ENCODE measurements around the gene WASHC1.
"Not testable (repeated sequence)": the region's sequence is repeated elsewhere in the genome, so short reads cannot be mapped to it uniquely, and the experiment has no call there.

Gene WASHC1

DNA sequence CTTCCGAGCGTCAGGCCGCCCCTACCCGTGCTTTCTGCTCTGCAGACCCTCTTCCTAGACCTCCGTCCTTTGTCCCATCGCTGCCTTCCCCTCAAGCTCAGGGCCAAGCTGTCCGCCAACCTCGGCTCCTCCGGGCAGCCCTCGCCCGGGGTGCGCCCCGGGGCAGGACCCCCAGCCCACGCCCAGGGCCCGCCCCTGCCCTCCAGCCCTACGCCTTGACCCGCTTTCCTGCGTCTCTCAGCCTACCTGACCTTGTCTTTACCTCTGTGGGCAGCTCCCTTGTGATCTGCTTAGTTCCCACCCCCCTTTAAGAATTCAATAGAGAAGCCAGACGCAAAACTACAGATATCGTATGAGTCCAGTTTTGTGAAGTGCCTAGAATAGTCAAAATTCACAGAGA is at the start of gene WASHC1:
TSS of gene WASHC1 (minus strand) at position 101 of the 400 bp plus-strand sequence. CDS start 4,457 bp downstream, outside the sequence.
- H3K27ac ChIP-seq (ENCODE audit: poor library complexity, severe bottlenecking); H3K9me3 ChIP-seq (ENCODE audit: severe bottlenecking); DNase-seq (ENCODE audit: low spot score); H3K36me3 ChIP-seq (ENCODE audit: low read depth); ATAC-seq (ENCODE audit: low read depth); H3K4me1 ChIP-seq (ENCODE audit: insufficient read depth, poor library complexity, severe bottlenecking); H3K27me3 ChIP-seq (ENCODE audit: insufficient read depth, poor library complexity, severe bottlenecking); H3K4me3 ChIP-seq (ENCODE audit: severe bottlenecking): not testable (repeated sequence)

DNA sequence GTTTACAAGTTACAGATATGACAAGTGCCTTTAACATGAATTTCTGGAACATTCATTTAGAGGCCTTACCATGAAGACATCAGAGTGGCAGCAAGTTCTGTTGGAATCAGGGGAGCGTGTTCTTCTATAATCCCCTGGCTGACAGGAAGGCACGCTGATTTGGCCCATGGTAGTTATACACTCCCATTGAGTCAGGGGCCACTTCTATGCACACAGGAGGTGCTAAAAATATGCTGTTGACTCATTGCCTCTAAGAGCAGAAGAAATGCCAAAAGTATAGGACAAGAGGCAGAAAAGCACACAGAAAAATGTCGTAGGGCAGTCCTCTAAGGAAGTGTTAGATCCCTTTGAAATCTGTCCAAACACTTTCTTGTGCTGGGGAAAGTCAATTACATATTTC is 49.1 kb upstream of the WASHC1 start:
- not testable (repeated sequence) for H3K4me1 ChIP-seq (ENCODE audit: insufficient read depth, poor library complexity, severe bottlenecking); H3K27ac ChIP-seq (ENCODE audit: poor library complexity, severe bottlenecking); H3K9me3 ChIP-seq (ENCODE audit: severe bottlenecking); H3K27me3 ChIP-seq (ENCODE audit: insufficient read depth, poor library complexity, severe bottlenecking); H3K36me3 ChIP-seq (ENCODE audit: low read depth); H3K4me3 ChIP-seq (ENCODE audit: severe bottlenecking); DNase-seq (ENCODE audit: low spot score)
- peak; percentile 35; the same call in 1 of the 3 replicates for ATAC-seq (ENCODE audit: low read depth)

- not testable (repeated sequence) for H3K9me3 ChIP-seq (ENCODE audit: severe bottlenecking); H3K36me3 ChIP-seq (ENCODE audit: low read depth); H3K4me3 ChIP-seq (ENCODE audit: severe bottlenecking); H3K27ac ChIP-seq (ENCODE audit: poor library complexity, severe bottlenecking); DNase-seq (ENCODE audit: low spot score); H3K4me1 ChIP-seq (ENCODE audit: insufficient read depth, poor library complexity, severe bottlenecking); H3K27me3 ChIP-seq (ENCODE audit: insufficient read depth, poor library complexity, severe bottlenecking)
- peak; percentile 71 for ATAC-seq (ENCODE audit: low read depth)
Observed at GRCh38 chr9:76389-76788, 47.1 kb upstream of the WASHC1 start.

DNA sequence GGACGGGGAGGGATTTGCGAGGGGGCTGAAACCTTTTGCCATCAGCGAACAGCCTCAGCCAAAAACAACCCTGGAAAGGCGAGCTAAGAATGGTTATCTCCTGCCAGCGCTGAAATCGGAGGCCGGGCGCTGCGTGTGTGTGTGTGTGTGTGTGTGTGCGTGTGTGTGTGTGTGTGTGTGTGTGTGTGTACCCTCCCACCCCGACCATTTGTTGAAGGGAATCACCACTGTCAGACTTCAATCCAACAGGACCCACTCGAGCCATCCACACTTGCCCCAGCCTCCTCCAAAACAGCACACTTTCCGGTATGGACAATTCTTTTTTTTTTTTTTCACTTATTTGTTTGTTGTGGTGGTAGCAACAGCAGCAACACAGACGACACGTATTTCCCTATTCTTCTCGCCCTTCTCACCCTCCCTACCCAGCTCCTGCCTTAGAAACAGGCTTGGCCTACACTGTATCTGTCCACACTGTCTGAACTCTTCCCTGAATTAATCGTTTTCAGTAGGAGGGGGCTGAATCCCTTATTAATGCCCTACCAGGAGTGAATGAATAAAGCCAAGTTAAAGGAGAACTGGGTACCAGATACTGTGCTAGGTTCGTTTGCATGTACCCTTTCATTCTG is 44.8 kb upstream of the WASHC1 start:
- not testable (repeated sequence) for H3K4me1 ChIP-seq (ENCODE audit: insufficient read depth, poor library complexity, severe bottlenecking); H3K27me3 ChIP-seq (ENCODE audit: insufficient read depth, poor library complexity, severe bottlenecking); H3K36me3 ChIP-seq (ENCODE audit: low read depth); H3K4me3 ChIP-seq (ENCODE audit: severe bottlenecking); H3K27ac ChIP-seq (ENCODE audit: poor library complexity, severe bottlenecking); DNase-seq (ENCODE audit: low spot score); H3K9me3 ChIP-seq (ENCODE audit: severe bottlenecking); ATAC-seq (ENCODE audit: low read depth)

DNA sequence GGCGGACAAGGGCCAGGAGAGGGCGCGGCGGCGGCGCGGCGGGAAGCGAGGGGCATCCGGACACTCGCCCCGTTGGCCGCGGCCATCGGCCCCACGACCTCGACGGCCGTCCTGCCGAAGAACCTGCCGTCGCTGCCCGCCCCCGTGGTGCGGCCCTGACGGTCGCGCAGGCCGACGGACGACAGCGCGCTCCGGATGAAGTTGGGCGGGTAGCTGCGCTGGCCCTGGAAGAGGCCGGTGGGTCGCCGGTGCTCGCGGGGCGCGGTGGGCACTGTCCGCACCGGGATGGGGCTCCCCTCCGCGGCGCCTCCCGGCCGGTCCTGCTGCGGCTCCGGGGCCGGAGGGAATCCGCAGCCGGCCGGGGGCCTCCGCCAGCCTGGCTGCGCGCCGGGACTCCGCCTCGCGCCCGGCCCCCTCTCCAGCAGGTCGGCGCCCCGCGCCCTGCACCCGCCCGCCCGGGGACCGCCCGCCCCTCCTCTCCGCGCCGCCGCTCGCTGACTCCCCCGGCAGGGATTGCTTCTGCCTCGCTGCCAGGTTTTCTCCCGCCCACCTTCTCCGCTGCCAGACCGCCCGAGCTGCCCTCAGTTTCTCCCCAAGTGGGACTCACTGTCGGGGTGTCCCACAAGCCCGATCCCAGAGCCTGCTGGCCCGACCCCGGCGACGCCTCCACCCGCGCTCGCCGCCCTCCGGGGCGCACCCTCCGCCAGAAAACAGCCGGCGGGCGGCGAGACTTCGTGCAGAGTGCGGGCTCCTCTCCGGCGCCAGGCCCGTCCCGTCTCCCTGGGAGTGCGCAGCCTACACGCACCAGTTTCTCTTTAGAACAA is 44.0 kb upstream of the WASHC1 start:
- H3K36me3 ChIP-seq (ENCODE audit: low read depth); H3K27ac ChIP-seq (ENCODE audit: poor library complexity, severe bottlenecking); H3K27me3 ChIP-seq (ENCODE audit: insufficient read depth, poor library complexity, severe bottlenecking); DNase-seq (ENCODE audit: low spot score); H3K4me1 ChIP-seq (ENCODE audit: insufficient read depth, poor library complexity, severe bottlenecking); H3K9me3 ChIP-seq (ENCODE audit: severe bottlenecking): not testable (repeated sequence)
- ATAC-seq (ENCODE audit: low read depth) = peak; percentile 28
- H3K4me3 ChIP-seq (ENCODE audit: severe bottlenecking) = peak overlapping the region; percentile 27

DNA sequence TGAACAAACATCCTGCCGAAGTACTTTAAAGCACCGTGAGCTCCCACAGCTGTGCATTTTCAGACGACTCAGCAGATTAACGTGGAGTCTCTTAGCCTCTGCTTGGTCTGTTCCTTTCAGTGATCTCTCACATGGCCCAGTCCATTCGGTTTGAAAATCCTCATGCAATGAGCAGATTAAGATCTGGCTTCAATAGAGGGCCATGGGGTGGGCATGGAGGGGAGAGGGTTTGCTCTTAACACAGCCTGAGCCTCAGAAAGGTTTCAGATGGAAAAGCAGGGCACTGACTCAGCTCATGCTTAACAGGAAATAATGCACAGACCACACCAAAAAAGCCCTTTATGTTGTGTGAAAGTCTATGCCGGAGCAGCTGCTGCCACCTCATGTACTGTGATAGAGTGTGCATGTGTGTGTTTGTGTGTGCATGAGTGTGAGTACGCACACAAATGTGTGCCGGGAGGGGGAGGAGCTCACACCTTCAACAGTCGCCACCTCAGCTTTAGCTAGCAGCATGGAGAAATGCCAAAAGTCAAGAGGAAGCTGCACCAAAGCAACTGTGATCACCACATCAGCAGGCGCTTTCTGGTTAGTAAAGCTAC is 33.9 kb upstream of the WASHC1 start:
- not testable (repeated sequence) for H3K27me3 ChIP-seq (ENCODE audit: insufficient read depth, poor library complexity, severe bottlenecking); DNase-seq (ENCODE audit: low spot score); H3K36me3 ChIP-seq (ENCODE audit: low read depth); H3K4me1 ChIP-seq (ENCODE audit: insufficient read depth, poor library complexity, severe bottlenecking); H3K4me3 ChIP-seq (ENCODE audit: severe bottlenecking); H3K9me3 ChIP-seq (ENCODE audit: severe bottlenecking); H3K27ac ChIP-seq (ENCODE audit: poor library complexity, severe bottlenecking)
- peak; percentile 58; the same call in 2 of the 3 replicates for ATAC-seq (ENCODE audit: low read depth)

- H3K27ac ChIP-seq (ENCODE audit: poor library complexity, severe bottlenecking); H3K27me3 ChIP-seq (ENCODE audit: insufficient read depth, poor library complexity, severe bottlenecking); ATAC-seq (ENCODE audit: low read depth); H3K36me3 ChIP-seq (ENCODE audit: low read depth); H3K4me3 ChIP-seq (ENCODE audit: severe bottlenecking); H3K4me1 ChIP-seq (ENCODE audit: insufficient read depth, poor library complexity, severe bottlenecking); H3K9me3 ChIP-seq (ENCODE audit: severe bottlenecking); DNase-seq (ENCODE audit: low spot score): not testable (repeated sequence)
Observed at GRCh38 chr9:52678-53077, 23.4 kb upstream of the WASHC1 start.

DNA sequence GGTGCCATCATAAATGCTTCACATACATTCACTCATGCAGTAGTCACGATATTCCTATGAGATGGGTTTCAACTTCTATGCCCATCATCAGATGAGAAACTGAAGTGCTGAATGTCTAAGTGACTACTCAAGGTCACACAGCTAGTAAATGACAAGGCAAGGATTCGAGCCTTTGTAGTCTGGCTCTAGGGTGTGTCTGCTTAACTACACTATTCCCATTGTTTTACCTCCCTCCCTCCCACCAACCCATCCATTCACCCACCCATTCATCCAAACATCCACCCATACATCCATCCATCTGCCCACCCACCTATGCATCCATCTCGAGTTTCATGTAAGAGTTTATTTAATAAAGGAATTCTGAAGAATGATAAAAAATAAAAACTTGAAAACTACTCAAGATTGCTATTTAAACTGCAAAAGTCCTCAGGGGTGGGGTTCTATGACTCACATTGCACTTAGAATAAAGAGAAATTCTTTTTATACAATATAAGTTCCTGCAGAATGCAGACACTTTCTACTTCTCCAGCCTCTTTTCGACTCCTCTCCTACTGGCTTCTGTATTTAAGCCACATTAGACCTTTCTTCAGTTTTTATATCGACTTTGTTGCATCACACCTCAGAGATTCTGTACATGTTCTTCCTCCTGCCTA is 19.1 kb upstream of the WASHC1 start:
- not testable (repeated sequence) for ATAC-seq (ENCODE audit: low read depth); H3K36me3 ChIP-seq (ENCODE audit: low read depth); H3K9me3 ChIP-seq (ENCODE audit: severe bottlenecking); H3K27ac ChIP-seq (ENCODE audit: poor library complexity, severe bottlenecking); H3K27me3 ChIP-seq (ENCODE audit: insufficient read depth, poor library complexity, severe bottlenecking); H3K4me3 ChIP-seq (ENCODE audit: severe bottlenecking); H3K4me1 ChIP-seq (ENCODE audit: insufficient read depth, poor library complexity, severe bottlenecking); DNase-seq (ENCODE audit: low spot score)

GRCh38 chr9:46639-47271 is 17.5 kb upstream of the WASHC1 start:
- not testable (repeated sequence) for H3K4me3 ChIP-seq (ENCODE audit: severe bottlenecking); H3K36me3 ChIP-seq (ENCODE audit: low read depth); DNase-seq (ENCODE audit: low spot score); H3K27ac ChIP-seq (ENCODE audit: poor library complexity, severe bottlenecking); H3K9me3 ChIP-seq (ENCODE audit: severe bottlenecking); H3K27me3 ChIP-seq (ENCODE audit: insufficient read depth, poor library complexity, severe bottlenecking); H3K4me1 ChIP-seq (ENCODE audit: insufficient read depth, poor library complexity, severe bottlenecking); ATAC-seq (ENCODE audit: low read depth)

GRCh38 chr9:46164-46563 is 16.9 kb upstream of the WASHC1 start:
- ATAC-seq (ENCODE audit: low read depth); H3K4me1 ChIP-seq (ENCODE audit: insufficient read depth, poor library complexity, severe bottlenecking); DNase-seq (ENCODE audit: low spot score); H3K36me3 ChIP-seq (ENCODE audit: low read depth); H3K27ac ChIP-seq (ENCODE audit: poor library complexity, severe bottlenecking); H3K9me3 ChIP-seq (ENCODE audit: severe bottlenecking); H3K4me3 ChIP-seq (ENCODE audit: severe bottlenecking); H3K27me3 ChIP-seq (ENCODE audit: insufficient read depth, poor library complexity, severe bottlenecking): not testable (repeated sequence)

Measured in RWPE2 (cell line).